Astrocyte of the cerebellum (primary cell): ENCODE results near the gene L1TD1.
"Not testable (repeated sequence)": the region's sequence is repeated elsewhere in the genome, so short reads cannot be mapped to it uniquely, and the experiment has no call there.

Experiments
- DNase-seq: peaks from one replicate; pipeline ENCODE4 v3.0.0-alpha.2; 2011; ENCODE audit warnings: low read depth
- H3K4me3 ChIP-seq: 2 replicates; pipeline ENCODE4 v1.5.1; 2011; ENCODE audit warnings: mild to moderate bottlenecking, low read depth, low read length, moderate library complexity
- CTCF ChIP-seq: IDR thresholded peaks from 2 replicates; pipeline ENCODE4 v1.5.1; 2012; ENCODE audit warnings: low read length, low read depth, moderate library complexity, mild to moderate bottlenecking; ENCODE audit errors: missing control alignments
- in situ Hi-C: cut with HindIII; loops from 2 replicates; pipeline ENCODE4 v1.10.0; 2017; ENCODE audit warnings: low sequenced_read_pairs

Gene L1TD1

GRCh38 chr1:62241371-62242131 lies 46.9 kb downstream of the L1TD1 start:
- no peak for TF ChIP-seq CTCF
- in situ Hi-C loops, result no loop called here
- H3K4me3 ChIP-seq, result no peak overlapping the region
- no peak for DNase-seq

- in situ Hi-C loops, DNase-seq, H3K4me3 ChIP-seq: not testable (repeated sequence)
Observed at GRCh38 chr1:62244380-62244779, 49.7 kb downstream of the L1TD1 start.

- no peak for TF ChIP-seq CTCF
- no peak overlapping the region for H3K4me3 ChIP-seq
- in situ Hi-C loops, result no loop called here
- no peak for DNase-seq
Observed at GRCh38 chr1:62245201-62245600, 50.6 kb downstream of the L1TD1 start.

GRCh38 chr1:62247391-62248168 lies 52.9 kb downstream of the L1TD1 start:
- H3K4me3 ChIP-seq, result no peak overlapping the region
- in situ Hi-C loops, result no loop called here
- DNase-seq, result no peak
- TF ChIP-seq CTCF, result no peak

- no peak for DNase-seq
- H3K4me3 ChIP-seq, result no peak overlapping the region
- in situ Hi-C loops, result no loop called here
- no peak for TF ChIP-seq CTCF
Observed at GRCh38 chr1:62250126-62250726, 55.6 kb downstream of the L1TD1 start.

- no peak for TF ChIP-seq CTCF
- in situ Hi-C loops, result no loop called here
- no peak for DNase-seq
- no peak overlapping the region for H3K4me3 ChIP-seq
Observed at GRCh38 chr1:62259551-62259950, 64.9 kb downstream of the L1TD1 start.

- DNase-seq, result no peak
- H3K4me3 ChIP-seq, result no peak overlapping the region
- in situ Hi-C loops, result no loop called here
- no peak for TF ChIP-seq CTCF
Observed at GRCh38 chr1:62260688-62261087, 66.0 kb downstream of the L1TD1 start.
